Jurkat, Clone E6-1 (cell line): Measurements from ENCODE around the gene KLRF1.

Source experiments
- DNase-seq: peaks from one replicate; pipeline ENCODE4 v3.0.0-alpha.2; 2011; ENCODE audit warnings: low read depth, low spot score
- H3K4me3 ChIP-seq: 2 replicates; pipeline ENCODE4 v1.5.1; 2011; ENCODE audit warnings: mild to moderate bottlenecking, low read length, control low read depth, moderate library complexity

The KLRF1 gene

DNA sequence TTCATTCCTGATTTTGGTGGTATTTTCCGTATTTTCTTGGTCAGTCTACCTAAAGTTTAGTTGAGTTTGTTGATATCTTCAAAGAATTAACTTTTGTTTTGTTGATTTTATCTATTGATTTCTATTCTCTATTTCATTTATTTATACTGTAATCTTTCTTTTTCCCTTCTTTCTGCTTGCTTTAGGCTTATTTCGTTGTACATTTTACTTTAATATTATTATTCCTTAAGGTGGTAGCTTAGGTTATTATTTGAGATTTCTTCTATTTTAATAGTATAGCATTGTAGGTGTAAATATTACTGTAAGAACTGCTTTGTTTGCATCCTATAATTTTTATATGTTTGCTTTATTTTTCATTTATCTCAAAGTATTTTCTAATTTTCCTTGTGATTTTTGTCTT, 21.4 kb upstream of the KLRF1 start:
- DNase-seq: no peak
- no peak overlapping the region for H3K4me3 ChIP-seq

DNA sequence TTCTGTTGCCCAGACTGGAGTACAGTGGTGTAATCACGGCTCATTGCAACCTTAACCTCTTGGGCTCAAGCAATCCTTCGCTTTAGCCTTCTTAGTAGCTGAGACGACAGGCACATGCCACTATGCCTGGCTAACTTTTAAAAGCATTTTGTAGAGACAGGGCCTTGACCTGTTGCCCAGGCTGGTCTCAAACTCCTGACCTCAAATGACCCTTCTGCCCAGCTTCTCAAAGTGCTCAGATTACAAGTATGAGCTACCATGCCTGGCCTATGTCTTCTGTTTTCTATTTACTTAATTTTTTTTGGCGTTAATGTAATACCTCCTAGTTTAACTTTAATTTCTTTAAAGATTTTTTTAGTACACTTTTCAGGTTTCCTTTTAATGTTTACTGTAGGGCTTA, 20.6 kb upstream of the KLRF1 start:
- no peak overlapping the region for H3K4me3 ChIP-seq
- no peak for DNase-seq

DNA sequence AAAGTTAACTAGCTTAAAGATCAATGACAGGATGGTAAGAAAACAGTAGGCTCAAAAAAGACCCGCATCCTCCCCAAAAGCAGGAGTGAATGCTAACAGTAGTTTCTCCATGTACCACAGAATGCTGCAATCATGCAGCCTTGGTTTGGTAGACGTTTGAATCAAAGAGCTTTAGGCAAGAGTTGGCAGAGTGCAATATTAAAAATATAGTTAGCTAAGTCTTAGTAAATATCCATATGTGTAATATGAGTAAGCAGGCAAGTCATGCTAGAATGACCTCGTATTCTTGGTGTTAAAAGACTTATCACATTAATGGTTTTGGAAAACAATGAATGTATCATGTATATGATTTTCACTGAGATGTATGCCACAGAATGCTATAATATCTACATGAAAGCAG, 18.8 kb upstream of the KLRF1 start:
- DNase-seq: no peak

DNA sequence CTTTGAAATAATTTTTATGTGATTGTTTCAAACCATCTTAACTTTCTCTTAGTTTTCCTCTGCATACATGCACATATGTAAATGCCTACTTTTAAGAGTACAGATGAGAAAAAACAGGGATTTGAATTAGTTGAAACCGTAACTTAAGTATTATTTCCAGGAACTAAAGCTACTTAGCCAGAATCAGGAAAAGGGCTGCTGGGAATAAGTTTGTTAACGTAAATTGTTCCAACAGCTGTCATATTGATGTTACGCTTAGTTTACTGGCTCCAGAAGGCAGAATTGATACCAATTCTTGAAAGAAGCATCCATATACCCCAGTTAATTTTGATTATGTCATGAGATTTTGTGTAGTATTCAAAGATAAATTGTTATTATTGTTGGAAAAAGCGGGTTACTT, 17.9 kb upstream of the KLRF1 start:
- no peak overlapping the region for H3K4me3 ChIP-seq
- no peak for DNase-seq

More for the DNA sequence above, 18.8 kb upstream of the KLRF1 start:
- no peak overlapping the region for H3K4me3 ChIP-seq

DNA sequence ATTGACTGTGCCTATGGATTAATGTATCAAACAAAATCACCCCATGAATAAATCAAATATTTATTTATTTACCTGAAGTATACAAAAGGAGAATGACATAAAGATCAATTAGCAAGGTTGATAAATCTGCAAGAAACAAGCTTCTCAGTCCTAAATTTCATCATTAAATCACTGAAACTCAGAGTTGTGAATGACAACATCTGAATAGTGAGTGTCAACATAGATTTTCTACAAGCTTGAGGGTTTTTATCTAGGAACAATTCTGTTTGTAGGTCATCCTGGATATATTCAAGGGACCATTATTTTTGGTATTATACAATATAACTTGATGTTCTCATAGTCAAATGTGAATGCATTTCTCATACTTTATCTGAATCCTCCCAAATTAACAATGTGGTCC, 17.4 kb upstream of the KLRF1 start:
- no peak for DNase-seq
- H3K4me3 ChIP-seq: no peak overlapping the region

DNA sequence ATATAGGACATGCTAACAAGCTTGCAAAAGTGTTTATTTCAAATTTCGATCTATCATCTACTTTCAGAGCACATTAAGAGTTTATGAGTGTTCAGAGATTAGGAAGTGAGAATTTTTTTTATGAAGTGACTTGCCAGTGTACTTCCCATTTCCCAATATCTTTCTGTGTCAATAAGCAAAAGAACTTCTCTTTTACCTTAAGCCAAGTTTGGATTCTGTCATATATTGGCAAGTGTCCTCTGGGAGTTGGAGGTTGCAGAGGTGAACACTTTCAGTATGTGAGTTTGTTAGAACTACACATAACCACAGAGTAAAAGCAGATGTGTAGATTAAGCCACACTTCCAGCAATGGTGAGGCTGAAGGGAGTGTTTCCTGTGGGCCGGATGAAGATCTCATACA, 16.6 kb upstream of the KLRF1 start:
- peak; percentile 48 for DNase-seq
- H3K4me3 ChIP-seq: no peak overlapping the region

DNA sequence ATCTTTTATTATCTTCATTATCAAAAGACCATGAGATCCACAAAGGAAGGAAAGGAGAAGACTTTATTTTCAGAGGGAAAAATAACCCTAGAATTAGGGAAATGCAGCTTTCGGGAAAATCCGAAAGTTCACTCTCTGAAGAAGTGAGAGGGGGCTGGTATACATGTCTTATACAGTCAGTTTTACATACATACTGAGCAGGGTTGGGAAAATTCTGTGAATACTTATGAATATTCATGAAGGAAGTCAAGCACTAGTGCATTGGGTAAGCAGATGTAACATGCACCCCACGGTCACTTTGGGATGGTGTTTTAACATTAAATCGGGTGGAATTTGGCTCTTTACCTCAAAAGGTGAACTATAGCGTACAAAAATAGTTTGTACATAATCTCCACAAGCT, 15.7 kb upstream of the KLRF1 start:
- no peak overlapping the region for H3K4me3 ChIP-seq
- DNase-seq: no peak

DNA sequence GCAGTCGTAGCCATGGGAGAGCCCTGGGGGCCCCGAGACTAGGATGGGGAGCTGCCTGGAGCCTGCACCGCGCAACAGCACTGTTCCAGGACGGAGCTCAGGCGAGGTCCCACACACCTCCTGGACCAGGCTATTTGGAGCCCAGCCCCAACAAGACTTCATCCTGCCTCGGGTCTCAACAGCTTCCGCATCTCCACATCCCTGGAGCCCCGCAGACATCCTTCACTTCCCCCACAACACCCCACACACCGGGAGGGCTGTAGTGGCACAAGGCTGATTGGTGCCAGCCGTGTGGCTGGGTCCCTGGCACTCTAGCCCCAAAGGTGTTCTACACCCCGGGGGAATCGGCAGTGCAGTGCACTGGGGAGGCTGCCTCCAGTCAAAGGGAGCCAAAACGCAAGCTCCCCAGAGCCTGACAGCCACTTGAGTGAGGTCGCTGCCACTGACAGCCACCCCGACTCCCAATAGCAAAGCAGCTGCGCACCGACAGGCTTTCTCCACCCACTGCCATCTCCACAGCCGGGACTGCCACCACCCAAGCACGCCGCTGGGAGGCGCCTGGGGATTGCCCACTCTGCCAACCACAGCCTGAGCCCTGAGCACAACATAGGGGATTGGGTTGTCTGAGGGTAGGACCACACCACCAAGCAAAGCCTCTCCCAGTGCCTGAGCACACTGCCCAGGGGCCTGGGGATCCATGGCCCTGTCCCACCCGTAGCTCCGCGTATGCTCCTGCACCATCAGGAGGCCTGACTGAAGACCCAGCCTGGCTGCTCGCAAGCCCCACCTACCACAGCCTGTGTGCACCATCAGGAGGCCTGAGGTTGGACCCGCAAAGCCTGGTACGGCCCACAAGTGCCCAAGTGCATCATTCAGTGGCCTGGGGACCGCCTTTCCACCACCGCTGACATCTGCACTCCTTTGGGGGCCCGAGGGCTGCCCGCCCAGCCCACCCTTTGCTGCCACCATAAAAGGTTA, 13.2 kb upstream of the KLRF1 start:
- H3K4me3 ChIP-seq: peak overlapping the region; percentile 60
- DNase-seq: peak; percentile 78

DNA sequence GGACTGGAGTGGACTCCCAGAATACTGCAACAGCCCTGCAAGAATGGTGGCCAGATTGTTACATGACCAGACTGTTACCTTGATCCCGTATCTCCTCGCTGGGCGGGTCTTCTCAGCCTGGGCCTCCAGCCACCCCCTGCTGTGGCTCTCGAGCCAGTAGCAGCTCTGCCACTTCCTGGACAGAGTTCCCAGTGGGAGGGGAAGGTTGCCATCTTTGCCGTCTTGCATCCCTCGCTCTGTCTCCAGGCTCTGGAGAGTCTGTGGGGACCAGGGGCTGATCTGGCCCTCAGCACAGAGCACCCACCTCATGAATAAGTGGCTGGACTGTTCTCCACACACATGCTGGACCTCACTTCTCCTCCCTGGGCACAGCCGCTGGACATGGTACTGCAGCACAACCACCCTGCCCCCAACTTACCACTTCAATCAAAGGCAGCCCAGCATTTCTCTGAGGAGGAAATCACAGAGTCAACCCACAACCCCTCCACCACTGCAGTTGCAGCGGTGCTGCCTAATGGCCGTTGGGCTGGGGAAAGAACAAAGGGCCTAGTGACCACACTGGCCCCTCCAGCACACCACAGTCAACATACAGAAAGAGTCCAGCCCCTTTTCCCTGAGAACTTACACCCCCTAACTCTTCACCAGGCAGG, 6.9 kb upstream of the KLRF1 start:
- DNase-seq: no peak
- no peak overlapping the region for H3K4me3 ChIP-seq

DNA sequence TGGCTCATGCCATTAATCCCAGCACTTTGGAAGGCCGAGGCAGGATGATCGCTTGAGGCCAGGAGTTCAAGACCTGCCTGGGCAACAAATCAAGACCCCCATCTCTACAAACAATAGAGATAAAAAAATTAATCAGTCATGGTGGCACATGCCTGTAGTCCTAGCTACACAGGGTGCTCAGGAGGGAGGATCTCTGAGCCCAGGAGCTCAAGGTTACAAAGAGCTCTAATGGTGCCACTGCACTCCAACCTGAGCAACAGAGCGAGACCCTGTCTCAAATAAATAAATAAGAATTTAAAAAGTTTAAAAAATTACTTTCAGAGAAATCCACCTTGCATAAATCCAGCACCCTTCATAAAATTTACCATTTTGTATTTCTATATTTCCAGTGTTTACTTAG, 2.2 kb downstream of the KLRF1 start:
- no peak for DNase-seq
- no peak overlapping the region for H3K4me3 ChIP-seq

DNA sequence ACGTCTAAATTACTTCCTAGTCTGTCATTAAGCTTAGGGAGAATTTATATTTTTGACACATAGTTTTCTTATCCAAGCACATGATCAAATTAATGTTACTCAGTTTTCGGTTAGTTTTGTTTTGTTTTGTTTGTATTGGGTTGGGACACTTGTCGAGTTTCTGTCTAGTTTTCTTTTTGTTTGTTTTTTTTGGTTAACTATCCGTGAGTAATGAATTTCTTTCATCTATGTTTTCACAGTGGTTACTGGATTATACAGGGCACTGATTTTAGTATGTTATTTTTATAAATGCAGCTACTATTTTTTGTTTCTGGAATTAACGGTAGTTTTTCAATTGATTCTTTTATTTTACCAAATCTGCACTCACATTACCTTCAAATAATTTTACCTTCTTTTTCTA, 2.7 kb downstream of the KLRF1 start:
- no peak for DNase-seq
- no peak overlapping the region for H3K4me3 ChIP-seq

DNA sequence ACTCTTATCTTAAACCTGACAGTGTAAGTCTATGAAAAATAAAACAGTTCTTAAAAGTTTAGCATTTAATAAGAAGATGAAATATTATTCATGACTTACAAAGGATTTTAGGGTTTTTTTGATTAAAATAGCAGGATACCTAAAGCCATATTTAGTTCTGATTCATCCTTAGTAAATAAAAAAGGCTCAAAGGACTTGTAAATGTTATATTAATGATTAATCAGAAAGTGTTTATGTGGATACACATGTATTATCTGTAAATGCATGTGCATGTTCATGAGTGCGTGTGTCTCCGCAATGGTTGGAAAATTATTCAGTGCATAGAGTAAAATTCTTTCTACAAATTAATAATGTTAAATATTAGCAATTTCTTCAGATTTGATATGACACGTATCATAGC, 4.4 kb downstream of the KLRF1 start:
- no peak for DNase-seq
- H3K4me3 ChIP-seq: no peak overlapping the region

DNA sequence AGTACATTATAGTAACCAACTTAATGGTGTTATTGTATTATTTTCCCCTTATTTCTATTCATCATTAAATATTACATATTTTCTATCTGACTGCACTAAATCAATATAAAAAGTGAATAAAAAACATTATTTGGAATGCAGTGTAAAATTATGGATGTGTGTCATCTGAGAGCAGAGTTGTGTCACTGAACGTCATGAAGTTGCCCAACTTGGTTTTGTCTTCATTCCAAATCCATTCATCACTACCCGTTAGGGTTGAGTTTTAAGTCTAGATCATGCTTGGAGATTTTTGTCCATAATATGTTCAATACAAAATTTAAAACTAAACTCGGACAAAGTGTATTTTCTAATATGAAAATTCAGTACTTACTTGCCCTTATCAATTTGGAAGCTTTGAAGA, 16.1 kb downstream of the KLRF1 start:
- no peak overlapping the region for H3K4me3 ChIP-seq
- DNase-seq: no peak

DNA sequence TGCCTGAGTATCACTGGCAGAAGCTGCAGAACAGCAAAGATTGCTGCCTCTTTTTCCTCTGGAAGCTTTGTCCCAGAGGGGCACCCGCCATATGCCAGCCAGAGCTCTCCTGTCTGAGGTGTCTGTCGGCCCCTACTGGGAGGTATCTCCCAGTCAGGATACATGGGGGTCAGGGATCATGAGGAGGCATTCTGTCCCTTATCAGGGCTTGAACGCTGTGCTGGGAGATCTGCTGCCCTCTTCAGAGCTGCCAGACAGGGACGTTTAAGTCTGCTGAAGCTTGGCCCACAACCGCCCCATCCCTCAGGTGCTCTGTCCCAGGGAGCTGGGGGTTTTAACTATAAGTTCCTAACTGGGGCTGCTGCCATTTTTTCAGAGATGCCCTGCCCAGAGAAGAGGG, 21.6 kb downstream of the KLRF1 start:
- H3K4me3 ChIP-seq: no peak overlapping the region
- DNase-seq: no peak

DNA sequence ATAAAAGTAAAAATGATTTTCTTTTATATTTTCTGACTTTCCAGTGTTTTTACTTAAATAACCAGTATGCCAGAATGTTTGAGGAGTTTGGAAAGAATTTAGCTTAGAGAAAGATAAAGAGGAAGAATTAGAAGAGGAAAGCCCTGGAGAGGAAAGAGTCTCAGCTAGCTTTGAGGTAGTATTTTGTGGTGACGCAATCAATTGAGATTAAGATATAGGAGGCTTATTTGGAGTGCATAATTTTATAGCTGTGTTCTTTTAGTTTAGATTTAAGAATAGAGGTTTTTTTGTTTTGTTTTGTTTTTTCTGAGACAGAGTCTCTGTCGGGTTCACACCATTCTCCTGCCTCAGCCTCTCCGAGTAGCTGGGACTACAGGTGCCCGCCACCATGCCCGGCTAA, 23.8 kb downstream of the KLRF1 start:
- DNase-seq: no peak
- no peak overlapping the region for H3K4me3 ChIP-seq

DNA sequence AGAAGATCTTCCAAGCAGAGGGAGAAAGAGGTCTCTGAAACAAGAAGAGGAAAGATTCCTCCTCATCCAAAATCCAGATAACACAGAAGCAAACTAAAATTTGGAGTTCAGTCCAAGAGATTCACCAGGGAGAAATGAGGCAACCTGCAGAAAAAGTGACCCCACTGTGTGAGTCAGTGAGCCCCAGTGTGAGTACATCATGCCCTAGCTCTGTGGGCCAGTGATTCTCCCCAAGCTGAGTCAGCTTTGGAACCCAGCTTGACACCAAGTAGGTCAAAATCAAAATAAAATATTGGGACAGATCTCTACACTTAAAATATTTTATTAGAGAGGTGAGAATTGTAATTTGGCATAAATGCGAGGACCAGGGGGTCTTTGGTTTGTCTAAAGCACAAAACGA, 24.6 kb downstream of the KLRF1 start:
- DNase-seq: no peak
- H3K4me3 ChIP-seq: no peak overlapping the region

DNA sequence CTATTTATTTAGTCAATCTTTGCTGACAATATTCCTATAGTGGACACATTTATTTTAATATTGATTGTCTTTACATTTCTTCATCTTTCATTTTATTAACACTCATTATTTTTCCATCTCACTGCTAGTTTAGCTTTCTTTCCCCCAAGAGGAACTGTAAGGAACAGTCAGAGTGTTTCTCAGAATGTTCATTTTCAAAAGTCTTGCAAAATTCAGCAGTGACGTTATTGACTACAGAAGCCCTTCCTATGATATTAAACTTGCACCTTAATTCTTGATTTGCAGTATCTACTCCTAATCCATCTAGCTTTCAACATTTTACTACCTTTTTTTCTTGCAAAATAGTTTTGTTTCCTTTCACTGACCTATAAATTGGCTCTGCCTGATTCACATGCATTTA, 28.9 kb downstream of the KLRF1 start:
- no peak overlapping the region for H3K4me3 ChIP-seq
- DNase-seq: no peak

DNA sequence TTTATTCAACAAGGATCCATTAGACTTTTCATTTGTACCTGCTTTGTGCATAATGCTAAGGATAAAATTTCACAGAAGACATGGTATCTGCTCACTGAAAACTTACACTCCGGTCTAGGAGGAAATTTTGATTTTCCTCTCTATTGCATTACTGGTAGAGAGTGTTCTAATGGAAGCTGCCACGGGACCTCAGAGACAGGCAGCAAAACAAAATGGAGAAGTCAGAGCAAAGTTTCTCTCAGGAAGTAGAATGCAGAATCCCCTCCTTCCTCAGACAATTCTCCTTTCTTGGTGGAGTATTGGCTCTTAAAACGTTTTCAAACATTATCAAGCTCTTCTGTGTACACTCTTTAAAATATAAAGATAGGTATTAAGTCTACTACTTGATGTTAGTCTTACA, 29.6 kb downstream of the KLRF1 start:
- DNase-seq: no peak
- H3K4me3 ChIP-seq: no peak overlapping the region

DNA sequence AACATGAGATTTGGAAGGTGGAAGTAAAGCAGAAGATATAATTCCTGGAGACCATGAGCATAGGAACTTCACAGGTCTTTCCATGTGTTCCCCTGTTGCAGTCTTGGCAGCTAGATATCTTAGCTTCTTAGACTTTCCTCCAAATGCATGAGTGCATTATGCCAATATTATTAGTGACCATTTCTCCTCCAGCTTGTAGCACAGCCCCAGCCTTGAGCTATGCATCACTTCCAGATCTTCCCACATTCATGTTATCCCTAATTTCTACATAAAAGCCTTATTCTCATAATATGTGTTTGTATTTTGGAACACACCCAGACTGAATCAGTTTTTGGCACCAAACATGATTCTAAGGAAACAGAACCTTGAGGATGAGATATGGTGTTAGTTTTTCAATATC, 30.9 kb downstream of the KLRF1 start:
- H3K4me3 ChIP-seq: no peak overlapping the region
- no peak for DNase-seq

DNA sequence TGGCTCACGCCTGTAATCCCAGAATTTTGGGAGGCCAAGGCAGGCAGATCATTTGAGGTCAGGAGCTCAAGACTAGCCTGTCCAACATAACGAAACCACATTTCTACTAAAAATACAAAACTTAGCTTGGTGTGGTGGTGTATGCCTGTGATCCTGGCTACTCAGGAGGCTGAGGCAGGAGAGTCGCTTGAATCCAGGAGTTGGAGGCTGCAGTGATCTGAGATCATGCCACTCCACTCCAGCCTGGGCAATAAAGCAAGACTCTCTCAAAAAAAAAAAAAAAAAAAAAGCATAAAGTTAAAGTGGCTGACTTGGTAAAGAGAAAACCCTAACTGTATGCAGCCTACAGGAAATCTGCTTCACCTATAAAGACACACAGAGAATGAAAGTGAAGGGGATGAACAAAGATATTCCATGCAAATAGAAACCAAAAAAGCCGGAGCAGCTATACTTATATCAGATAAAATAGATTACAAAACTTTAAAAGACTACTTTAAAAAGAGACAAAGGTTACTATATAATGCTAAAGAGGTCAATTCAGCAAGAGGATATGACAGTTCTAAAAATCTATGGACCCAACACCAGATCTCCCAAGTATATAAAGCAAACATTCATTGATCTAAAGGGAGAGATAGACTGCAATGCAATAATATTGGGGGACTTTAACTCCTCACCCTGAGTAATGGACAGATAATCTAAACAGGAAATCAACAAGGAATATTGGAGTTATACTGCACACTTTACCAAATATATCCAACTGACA, 37.8 kb downstream of the KLRF1 start:
- peak; percentile 64 for DNase-seq
- peak overlapping the region; percentile 70 for H3K4me3 ChIP-seq
